G401.6 (cell line): ENCODE results near the gene NPTX1.

Experiments used
- FAIRE-seq: peaks from 2 replicates; lab custom pipeline; 2012; peaks lifted over from hg19 to GRCh38; lab: Jason Lieb, UNC

NPTX1 gene

GRCh38 chr17:80425835-80426426 lies 50.5 kb downstream of the NPTX1 start:
- FAIRE-seq: no peak

GRCh38 chr17:80424878-80425765 lies 51.3 kb downstream of the NPTX1 start:
- FAIRE-seq: no peak

GRCh38 chr17:80424261-80424660 lies 52.1 kb downstream of the NPTX1 start:
- no peak for FAIRE-seq

- no peak for FAIRE-seq
Measured at GRCh38 chr17:80423536-80424225, 52.7 kb downstream of the NPTX1 start.

GRCh38 chr17:80422981-80423380 lies 53.4 kb downstream of the NPTX1 start:
- FAIRE-seq: no peak

GRCh38 chr17:80422276-80422675 lies 54.1 kb downstream of the NPTX1 start:
- FAIRE-seq: no peak

- no peak for FAIRE-seq
Measured at GRCh38 chr17:80421381-80422090, 54.9 kb downstream of the NPTX1 start.

GRCh38 chr17:80419255-80419654 lies 57.2 kb downstream of the NPTX1 start:
- FAIRE-seq: no peak

- no peak for FAIRE-seq
Measured at GRCh38 chr17:80418589-80418988, 57.8 kb downstream of the NPTX1 start.
